ENCODE measurements around the gene MDH1. TPM values are rescaled to one million over a fixed set of nuclear protein-coding genes. Genes with fewer than 3 reads are reported as not detected.

The MDH1 gene
- total and polyA plus RNA-seq, 2 donors (not counting 1 experiment from before 2014, with no cell fraction given), result 159 to 267 TPM

- Histone ChIP-seq H3K9ac (ENCODE audit: insufficient read depth, low read length) (no peak overlapping the region), H3K36me3 (ENCODE audit: control insufficient read depth, insufficient read depth, low read length) (no peaks in the 10 kb centered on the region), H3K79me2 (ENCODE audit: control insufficient read depth, insufficient read depth, low read length) (peaks cover 2% of the 10 kb centered on the region), H3K27ac (ENCODE audit: insufficient read depth, low read length) (no peak overlapping the region), H3K9me3 (ENCODE audit: control insufficient read depth, insufficient read depth, low read depth, low read length) (no peaks in the 10 kb centered on the region), H3K4me2 (ENCODE audit: extremely low read depth, insufficient read depth, low read length) (peak overlapping the region; percentile 11), H2AFZ (ENCODE audit: low read length) (no peak overlapping the region), H3K4me1 (ENCODE audit: control insufficient read depth, extremely low read depth, insufficient read depth, low read length) (no peaks in the 10 kb centered on the region), H3K4me3 (replicated peaks in 1 of 4; ENCODE audit: control extremely low read depth in 1 of 4, insufficient read depth in 1 of 4, low read depth in 3 of 4, low read length in 4 of 4) (no peak overlapping the region), H3K27me3 (ENCODE audit: control insufficient read depth, insufficient read depth, low read length) (no peaks in the 10 kb centered on the region), H4K20me1 (ENCODE audit: control insufficient read depth, extremely low read depth, insufficient read depth, low read length) (no peaks in the 10 kb centered on the region)
- peak; percentile 17 to 73 for DNase-seq (ENCODE audit: low read depth in 2 of 2)
- TF ChIP-seq, protein P1, sequence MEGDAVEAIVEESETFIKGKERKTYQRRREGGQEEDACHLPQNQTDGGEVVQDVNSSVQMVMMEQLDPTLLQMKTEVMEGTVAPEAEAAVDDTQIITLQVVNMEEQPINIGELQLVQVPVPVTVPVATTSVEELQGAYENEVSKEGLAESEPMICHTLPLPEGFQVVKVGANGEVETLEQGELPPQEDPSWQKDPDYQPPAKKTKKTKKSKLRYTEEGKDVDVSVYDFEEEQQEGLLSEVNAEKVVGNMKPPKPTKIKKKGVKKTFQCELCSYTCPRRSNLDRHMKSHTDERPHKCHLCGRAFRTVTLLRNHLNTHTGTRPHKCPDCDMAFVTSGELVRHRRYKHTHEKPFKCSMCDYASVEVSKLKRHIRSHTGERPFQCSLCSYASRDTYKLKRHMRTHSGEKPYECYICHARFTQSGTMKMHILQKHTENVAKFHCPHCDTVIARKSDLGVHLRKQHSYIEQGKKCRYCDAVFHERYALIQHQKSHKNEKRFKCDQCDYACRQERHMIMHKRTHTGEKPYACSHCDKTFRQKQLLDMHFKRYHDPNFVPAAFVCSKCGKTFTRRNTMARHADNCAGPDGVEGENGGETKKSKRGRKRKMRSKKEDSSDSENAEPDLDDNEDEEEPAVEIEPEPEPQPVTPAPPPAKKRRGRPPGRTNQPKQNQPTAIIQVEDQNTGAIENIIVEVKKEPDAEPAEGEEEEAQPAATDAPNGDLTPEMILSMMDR (conservative IDR thresholded peaks at IDR 0.05 in 1 of 2, IDR thresholded peaks at IDR 0.05 in 1 of 2; ENCODE audit: low read depth in 1 of 2, low read length in 2 of 2), result no peak
- TF ChIP-seq EZH2 (IDR thresholded peaks at IDR 0.05; ENCODE audit: low read length, missing control alignments), result no peak
Observed at GRCh38 chr2:63581298-63581961, 7.3 kb upstream of the MDH1 start.

GRCh38 chr2:63582873-63583272 lies 5.9 kb upstream of the MDH1 start:
- Histone ChIP-seq H2AFZ (ENCODE audit: low read length) (no peak overlapping the region), H3K4me1 (ENCODE audit: control insufficient read depth, extremely low read depth, insufficient read depth, low read length) (no peaks in the 10 kb centered on the region), H3K9ac (ENCODE audit: insufficient read depth, low read length) (no peak overlapping the region), H3K27me3 (ENCODE audit: control insufficient read depth, insufficient read depth, low read length) (no peaks in the 10 kb centered on the region), H3K79me2 (ENCODE audit: control insufficient read depth, insufficient read depth, low read length) (peaks cover 4% of the 10 kb centered on the region), H3K9me3 (ENCODE audit: control insufficient read depth, insufficient read depth, low read depth, low read length) (no peaks in the 10 kb centered on the region), H4K20me1 (ENCODE audit: control insufficient read depth, extremely low read depth, insufficient read depth, low read length) (no peaks in the 10 kb centered on the region), H3K4me2 (ENCODE audit: extremely low read depth, insufficient read depth, low read length) (no peak overlapping the region), H3K4me3 (replicated peaks in 1 of 4; ENCODE audit: control extremely low read depth in 1 of 4, insufficient read depth in 1 of 4, low read depth in 3 of 4, low read length in 4 of 4) (no peak overlapping the region), H3K36me3 (ENCODE audit: control insufficient read depth, insufficient read depth, low read length) (no peaks in the 10 kb centered on the region), H3K27ac (ENCODE audit: insufficient read depth, low read length) (no peak overlapping the region)
- no peak for DNase-seq (ENCODE audit: low read depth in 2 of 2)
- TF ChIP-seq, protein P1 (conservative IDR thresholded peaks at IDR 0.05 in 1 of 2, IDR thresholded peaks at IDR 0.05 in 1 of 2; ENCODE audit: low read depth in 1 of 2, low read length in 2 of 2), result no peak
- TF ChIP-seq EZH2 (IDR thresholded peaks at IDR 0.05; ENCODE audit: low read length, missing control alignments), result no peak

DNA sequence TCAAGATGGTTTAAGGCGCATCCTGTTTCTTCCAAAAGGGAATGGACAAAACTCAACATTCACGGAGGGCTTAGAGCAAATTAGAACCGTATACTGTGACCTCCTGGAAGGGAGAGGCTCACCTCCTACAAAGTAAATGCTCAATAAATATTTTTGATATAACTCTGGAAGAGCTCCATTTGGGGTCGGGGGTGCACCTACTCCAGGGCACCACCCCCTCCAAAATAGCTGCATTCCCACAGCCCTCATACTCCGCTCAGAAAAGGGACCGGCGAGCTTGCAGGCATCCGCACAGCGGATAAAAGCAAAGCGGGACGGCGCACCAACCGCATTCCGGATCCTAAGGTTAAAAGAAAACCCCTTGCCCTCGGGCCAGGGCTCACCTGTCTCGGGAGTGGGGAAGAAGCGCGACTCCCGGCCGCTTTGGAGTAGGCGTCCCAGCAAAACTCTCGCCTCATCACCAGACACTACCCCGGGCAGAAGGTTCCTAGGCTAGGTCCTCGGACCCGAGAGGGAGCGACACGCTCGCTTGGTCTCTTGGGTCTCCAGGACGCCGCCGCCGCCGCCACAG lies 864 bp upstream of the MDH1 start:
- H3K27me3 ChIP-seq (ENCODE audit: control insufficient read depth, insufficient read depth, low read length), result no peaks in the 10 kb centered on the region
- no peaks in the 10 kb centered on the region for H4K20me1 ChIP-seq (ENCODE audit: control insufficient read depth, extremely low read depth, insufficient read depth, low read length)
- H3K79me2 ChIP-seq (ENCODE audit: control insufficient read depth, insufficient read depth, low read length), result peaks cover 38% of the 10 kb centered on the region
- H3K9ac ChIP-seq (ENCODE audit: insufficient read depth, low read length), result peak overlapping the region; percentile 76
- no peak for DNase-seq (ENCODE audit: low read depth in 2 of 2)
- TF ChIP-seq EZH2 (IDR thresholded peaks at IDR 0.05; ENCODE audit: low read length, missing control alignments), result no peak
- TF ChIP-seq, protein P1 (conservative IDR thresholded peaks at IDR 0.05 in 1 of 2, IDR thresholded peaks at IDR 0.05 in 1 of 2; ENCODE audit: low read depth in 1 of 2, low read length in 2 of 2), result no peak
- peak overlapping the region; percentile 96 to 98 (median 97) for H3K4me3 ChIP-seq (replicated peaks in 1 of 4; ENCODE audit: control extremely low read depth in 1 of 4, insufficient read depth in 1 of 4, low read depth in 3 of 4, low read length in 4 of 4)
- H3K4me2 ChIP-seq (ENCODE audit: extremely low read depth, insufficient read depth, low read length), result peak overlapping the region; percentile 70
- no peaks in the 10 kb centered on the region for H3K36me3 ChIP-seq (ENCODE audit: control insufficient read depth, insufficient read depth, low read length)
- H3K9me3 ChIP-seq (ENCODE audit: control insufficient read depth, insufficient read depth, low read depth, low read length), result no peaks in the 10 kb centered on the region
- peak overlapping the region; percentile 92 for H3K27ac ChIP-seq (ENCODE audit: insufficient read depth, low read length)
- peaks cover 6% of the 10 kb centered on the region for H3K4me1 ChIP-seq (ENCODE audit: control insufficient read depth, extremely low read depth, insufficient read depth, low read length)
- peak overlapping the region; percentile 98 for H2AFZ ChIP-seq (ENCODE audit: low read length)
